Stimulated activated CD8-positive, alpha-beta memory T cell treated with anti-CD3 and anti-CD28 coated beads, Interleukin-12 subunit alpha, Interleukin-12 subunit beta, amount 100 ng/mL, for 1 hour (primary cell): Measurements from ENCODE around the gene ANKRD35.
"Not testable (repeated sequence)": the region's sequence is repeated elsewhere in the genome, so short reads cannot be mapped to it uniquely, and the experiment has no call there.

Source experiments
- DNase-seq: peaks from one replicate; pipeline ENCODE4 v3.0.0-alpha.2; 2020; ENCODE audit warnings: low read depth

Gene ANKRD35, protein sequence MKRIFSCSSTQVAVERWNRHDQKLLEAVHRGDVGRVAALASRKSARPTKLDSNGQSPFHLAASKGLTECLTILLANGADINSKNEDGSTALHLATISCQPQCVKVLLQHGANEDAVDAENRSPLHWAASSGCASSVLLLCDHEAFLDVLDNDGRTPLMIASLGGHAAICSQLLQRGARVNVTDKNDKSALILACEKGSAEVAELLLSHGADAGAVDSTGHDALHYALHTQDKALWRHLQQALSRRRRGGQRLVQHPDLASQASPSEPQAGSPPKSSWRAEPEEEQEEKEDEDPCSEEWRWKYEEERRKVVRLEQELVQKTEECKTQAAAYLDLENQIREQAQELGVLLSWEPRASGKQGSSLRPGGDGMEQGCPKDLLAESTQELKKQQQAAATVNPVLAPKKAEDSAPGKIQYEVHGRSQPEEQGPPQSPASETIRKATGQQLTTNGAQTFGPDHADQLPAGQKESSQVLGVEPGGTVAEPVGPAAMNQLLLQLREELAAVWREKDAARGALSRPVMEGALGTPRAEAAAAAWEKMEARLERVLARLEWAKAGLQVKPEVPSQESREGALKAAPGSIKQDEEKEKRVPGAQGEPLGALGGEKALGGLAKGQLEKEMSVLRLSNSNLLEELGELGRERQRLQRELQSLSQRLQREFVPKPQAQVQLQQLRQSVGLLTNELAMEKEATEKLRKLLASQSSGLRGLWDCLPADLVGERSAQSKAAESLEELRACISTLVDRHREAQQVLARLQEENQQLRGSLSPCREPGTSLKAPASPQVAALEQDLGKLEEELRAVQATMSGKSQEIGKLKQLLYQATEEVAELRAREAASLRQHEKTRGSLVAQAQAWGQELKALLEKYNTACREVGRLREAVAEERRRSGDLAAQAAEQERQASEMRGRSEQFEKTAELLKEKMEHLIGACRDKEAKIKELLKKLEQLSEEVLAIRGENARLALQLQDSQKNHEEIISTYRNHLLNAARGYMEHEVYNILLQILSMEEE

DNA sequence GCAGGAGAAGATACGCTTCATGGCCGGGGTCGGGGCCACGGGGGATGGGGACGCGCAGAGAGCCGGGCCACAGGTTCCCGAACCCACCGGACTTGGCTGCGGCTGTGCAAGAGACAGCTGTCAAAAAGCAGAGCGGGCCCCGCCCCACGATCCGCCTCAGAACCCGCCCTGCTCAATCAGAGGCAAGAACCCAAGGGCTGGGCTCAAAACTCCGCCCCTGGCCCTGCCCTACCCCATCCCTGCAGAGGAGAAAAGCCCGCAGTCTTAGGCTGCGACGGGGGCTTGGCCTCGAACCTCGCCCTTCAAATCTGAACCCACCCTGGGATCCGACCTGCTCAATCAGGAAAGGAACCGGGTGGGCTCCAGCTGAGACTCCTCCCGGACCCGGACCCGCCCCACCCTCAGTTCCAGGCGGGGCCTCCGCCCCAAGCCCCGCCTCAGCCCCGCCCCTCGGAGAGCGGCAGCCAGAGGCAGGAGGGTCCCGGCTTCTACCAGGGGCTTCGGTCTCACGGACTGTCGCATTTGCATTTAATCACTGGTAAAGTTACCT is at the start of gene ANKRD35:
Gene ANKRD35, minus strand, starts transcription at position 129 of the 550 bp plus-strand sequence. Its CDS starts 108 bp downstream, at position 21.
- DNase-seq = peak; percentile 76

DNA sequence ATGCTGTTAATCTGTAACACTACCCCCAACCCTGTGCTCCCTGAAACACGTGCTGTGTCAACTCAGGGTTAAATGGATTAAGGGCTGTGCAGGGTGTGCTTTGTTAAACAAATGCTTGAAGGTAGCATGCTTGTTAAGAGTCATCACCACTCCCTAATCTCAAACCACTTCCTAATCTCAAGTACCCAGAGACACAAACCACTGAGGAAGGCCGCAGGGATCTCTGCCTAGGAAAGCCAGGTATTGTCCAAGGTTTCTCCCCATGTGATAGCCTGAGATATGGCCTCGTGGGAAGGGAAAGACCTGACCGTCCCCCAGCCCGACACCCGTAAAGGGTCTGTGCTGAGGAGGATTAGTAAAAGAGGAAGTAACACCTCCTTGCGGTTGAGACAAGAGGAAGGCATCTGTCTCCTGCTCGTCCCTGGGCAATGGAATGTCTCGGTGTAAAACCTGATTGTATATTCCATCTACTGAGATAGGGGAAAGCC is 46.9 kb upstream of the ANKRD35 start:
- DNase-seq = not testable (repeated sequence)

DNA sequence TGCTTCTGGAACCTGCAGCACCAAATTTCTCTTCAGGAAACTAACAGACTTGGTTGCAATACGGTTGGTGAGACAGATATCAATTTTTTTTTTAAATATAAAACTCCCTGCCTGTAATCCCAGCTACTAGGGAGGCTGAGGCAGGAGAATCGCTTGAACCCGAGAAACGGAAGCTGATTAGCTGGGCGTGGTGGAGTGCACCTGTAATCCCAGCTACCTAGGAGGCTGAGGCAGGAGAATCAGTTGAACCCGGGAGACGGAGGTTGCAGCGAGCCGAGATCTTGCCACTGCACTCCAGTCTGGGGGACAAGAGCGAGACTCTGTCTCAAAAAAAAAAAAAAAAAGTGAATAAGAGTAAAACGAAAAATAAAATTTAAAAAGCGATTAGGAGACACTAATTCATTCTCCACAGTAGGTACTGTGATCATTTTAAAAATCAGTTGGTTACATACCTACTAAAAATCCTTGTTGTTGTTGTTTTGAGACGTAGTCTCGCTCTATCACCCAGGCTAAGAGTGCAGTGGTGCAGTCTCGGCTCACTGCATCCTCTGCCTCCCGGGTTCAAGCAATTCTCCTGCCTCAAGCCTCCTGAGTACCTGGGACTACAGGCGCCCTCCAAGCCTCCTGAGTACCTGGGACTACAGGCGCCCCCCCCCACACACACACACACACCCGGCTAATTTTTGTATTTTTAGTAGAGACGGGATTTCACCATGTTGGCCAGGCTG is 42.4 kb upstream of the ANKRD35 start:
- no peak for DNase-seq

DNA sequence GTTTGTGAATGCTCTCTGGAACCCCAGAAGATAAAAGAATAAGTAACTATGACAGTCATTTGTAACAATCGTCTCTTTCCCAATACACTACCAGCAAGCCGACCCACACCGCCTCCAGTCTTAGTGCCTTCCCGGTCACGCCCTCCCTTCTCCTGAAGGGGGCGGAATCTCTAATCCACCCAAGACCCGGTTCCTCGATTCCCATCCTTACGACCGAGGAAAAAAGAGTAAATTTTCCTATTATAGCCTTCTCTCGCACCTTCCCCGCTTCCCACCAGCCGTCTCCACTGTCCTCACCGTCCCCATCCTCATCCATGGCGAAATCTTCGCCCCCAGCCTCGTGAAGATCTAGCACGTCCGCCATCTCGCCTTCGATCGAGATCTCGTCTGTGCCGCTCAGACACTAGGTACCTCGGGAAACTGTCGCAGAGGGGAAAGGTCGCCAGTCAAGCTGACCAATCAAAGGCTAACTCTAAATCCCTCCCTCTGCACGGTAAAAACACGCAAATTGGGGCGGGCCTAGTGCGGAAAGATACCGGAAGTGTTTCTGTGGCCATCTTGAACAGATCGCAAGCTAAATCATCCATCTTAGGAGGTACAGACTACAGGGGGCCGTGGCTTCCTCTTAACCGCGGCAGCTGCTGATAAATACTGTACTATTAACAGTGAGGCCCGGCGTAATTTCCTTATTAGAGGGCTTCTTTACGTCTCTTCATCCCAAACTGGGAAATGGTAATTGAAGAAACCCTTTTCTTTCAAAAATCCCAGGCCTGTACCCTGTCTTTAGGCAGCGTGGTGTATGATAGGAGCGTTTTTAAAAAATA is 41.6 kb upstream of the ANKRD35 start, which contains the start of gene RBM8A:
Gene RBM8A, minus strand, starts transcription at position 422 of the 824 bp plus-strand sequence. Its CDS starts 58 bp downstream, at position 364.
- DNase-seq = peak; percentile 90

DNA sequence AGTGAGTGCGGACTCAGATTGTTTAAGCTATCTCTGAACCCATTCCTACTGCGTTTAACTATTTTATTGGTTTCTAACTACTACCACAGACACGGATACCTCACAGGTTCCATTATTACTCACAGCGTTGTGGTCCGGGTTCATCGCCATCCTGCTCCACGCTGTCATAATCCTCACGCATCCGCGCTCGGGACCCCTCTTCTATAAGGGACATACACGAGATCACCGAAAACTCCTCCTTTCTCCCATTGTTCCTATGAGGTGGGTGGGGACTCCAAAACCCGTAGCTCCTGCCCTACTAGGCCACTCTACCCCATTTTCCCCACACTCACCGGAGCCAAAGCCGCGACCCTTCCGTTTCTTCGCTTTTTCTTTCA is 41.0 kb upstream of the ANKRD35 start:
- DNase-seq = no peak

DNA sequence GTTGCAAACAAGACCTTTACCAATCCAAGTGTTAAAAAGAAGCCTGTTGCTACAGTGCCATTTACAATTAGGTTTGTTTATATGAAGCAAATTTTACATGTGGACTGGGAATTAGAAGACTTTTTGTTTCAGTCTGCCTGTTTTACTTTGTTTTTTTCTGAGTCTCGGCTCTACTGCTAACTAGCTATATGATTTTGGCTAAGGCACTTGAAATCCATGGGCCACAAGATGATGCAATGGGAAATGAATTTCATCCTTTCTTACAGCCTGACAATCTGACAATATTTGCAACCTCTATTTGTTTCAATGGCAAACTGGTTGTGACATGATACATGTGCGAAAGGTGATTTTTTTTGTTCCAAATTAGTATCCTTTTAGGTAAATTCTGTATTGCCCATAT is 36.6 kb upstream of the ANKRD35 start:
- DNase-seq = no peak

DNA sequence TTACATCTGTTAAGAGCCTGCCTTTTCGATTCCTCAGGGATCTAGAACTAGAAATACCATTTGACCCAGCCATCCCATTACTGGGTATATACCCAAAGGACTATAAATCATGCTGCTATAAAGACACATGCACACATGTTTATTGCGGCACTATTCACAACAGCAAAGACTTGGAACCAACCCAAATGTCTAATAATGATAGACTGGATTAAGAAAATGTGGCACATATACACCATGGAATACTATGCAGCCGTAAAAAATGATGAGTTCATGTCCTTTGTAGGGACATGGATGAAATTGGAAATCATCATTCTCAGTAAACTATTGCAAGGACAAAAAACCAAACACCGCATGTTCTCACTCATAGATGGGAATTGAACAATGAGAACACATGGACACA is 34.6 kb upstream of the ANKRD35 start:
- DNase-seq = not testable (repeated sequence)

DNA sequence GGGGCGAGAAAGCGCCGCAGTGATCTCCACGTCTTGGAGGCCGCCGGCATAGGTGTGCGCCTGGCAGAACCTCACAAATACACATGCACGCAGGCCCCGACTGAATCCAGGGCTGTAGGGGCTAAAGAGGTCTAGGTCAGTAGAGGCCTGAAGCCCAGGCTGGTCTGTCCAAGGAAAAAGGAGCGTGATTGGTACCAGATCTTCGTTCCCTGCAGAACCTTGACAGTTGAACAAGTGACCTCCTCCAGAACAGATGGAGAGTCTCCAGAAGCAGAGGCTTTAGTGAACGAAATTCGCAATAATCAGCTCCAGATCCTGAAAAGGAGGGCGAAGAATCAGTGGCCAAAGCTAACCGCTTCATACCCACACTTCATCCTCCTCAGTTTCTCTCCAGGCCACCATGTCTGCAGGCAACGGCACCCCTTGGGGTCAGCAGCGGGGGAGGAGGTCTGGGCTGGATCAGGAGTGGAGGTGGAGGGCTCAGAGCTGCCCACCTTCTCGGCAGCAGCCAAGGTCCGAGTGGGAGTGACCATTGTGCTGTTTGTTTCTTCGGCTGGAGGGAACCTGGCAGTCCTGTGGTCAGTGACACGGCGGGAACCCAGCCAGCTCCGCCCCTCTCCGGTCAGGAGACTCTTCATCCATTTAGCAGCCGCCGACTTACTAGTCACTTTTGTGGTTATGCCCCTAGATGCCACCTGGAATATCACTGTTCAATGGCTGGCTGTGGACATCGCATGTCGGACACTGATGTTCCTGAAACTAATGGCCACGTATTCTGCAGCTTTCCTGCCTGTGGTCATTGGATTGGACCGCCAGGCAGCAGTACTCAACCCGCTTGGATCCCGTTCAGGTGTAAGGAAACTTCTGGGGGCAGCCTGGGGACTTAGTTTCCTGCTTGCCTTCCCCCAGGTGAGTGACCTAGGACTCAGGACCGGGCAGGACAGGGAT is 33.6 kb upstream of the ANKRD35 start:
- DNase-seq = no peak

DNA sequence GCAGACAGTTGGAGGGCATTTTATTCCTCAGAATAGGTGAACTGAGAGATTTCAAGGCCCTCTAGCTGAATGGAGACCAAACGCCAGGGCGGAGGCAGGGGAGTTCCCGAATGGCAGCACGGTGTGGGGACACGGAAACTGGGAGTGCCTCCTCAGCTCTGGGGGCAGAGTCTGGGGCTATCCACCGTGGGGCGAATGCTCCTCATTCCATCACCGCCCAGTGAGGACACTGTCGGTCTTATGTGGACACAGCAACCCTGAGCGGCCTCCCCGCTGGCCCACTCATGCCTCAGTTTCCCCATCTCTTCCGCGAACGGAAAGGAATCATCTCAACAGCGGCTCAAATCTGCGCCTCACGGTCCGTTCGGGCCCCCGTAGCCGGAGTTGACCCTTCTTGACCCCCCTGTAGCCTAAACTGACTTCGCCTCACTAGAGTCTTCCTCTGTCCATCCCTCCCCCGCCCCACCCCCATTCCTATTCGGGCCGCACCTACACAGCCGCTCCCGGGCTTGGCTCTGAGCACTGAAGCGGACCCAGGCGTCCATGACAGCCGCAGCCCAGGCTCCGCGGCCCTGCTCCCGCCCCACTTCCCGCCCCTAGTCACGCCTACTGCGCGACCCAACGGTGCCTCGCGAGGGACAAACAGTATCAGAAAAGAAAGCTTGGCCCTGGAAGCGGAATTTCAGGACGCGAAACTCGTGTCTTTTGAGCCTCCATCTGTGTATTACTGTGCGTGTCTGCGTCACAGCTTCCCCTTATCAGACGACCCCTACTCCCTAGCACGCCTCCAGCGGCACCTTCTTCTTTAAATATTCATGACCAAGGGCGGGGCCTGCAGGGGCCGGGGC is 32.7 kb upstream of the ANKRD35 start, which contains the start of gene PEX11B:
Gene PEX11B, minus strand, starts transcription at position 574 of the 848 bp plus-strand sequence. Its CDS starts 29 bp downstream, at position 545.
- peak; percentile 86 for DNase-seq

DNA sequence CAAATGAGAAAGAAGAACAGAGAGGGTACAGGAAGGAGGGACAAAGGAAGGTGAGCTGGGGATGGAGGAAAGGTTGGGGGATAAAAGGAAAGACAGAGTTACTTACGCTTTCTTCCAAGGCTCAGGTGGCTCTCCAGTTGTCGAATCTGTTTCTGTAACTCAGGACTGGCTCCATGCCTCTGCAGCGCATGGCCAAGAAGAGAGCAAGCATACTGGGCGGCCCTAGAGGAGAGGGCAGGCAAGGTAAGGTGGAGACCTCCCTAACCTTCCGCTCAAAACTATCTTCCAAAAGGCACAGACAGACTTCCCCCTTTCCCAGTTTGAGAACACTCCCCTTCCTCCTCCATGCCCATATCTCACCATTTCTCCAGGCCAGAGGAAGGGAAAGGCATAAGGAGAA is 31.9 kb upstream of the ANKRD35 start:
- DNase-seq = no peak

DNA sequence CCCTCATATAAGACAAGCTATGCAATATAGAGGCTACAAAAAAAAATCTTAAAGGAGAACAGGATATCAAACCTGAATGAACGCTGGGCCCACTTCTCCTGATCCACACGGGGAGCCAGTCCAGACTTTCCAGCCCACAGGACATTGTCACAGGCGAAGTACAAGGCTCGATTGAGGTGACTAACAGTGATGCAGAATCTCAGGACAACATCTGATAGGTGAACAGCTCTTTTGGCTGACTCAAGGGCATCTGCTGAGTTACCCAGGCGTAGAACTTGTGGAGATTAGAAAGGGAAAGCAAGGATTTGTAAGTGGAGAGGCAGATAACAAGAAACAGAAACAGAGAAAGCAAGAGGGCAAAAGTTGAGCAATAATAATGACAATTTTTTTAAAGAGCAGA is 31.1 kb upstream of the ANKRD35 start:
- no peak for DNase-seq

DNA sequence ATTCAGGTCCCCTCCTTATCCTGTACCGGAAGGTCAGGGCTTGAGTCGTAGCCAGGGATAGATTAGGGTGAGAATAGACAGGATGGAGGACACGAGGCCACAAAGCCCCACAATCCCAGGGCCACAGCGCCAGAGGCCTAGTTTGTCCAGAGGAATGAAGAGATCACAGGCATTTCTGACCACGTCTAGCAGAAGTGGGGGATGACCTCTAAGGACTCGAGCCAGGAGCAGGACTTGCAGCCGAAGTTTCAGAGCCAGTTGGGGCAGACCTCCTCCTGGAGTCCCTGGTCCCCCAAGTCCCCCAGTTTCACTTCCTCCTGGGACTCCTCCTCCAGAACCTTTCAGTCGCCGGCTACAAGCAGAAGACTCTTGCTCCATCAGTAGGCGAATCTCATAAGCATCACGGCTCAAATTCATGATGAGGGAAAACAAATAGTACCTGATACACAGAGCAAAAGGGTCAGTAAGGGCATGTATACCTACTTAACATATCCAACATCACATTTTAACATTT is 26.5 kb upstream of the ANKRD35 start:
- no peak for DNase-seq

DNA sequence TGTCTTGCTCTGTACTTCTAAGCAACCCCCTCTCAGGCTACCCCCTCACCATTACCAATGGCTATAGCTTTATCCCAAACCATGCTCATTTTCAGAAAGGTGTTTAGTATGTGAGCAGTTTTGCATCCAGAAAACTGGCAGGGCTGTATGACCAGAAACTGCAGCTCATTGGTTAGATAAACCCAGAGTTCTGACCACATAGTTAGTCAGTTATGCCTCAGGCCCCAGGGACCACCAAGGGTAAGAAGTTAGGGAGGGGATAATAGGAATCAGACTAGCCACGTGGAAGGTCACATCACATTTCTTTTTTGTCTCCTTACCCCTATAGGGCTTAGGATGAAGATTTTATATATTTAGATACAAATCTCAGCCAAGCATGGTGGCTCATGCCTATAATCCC is 23.0 kb upstream of the ANKRD35 start:
- no peak for DNase-seq

DNA sequence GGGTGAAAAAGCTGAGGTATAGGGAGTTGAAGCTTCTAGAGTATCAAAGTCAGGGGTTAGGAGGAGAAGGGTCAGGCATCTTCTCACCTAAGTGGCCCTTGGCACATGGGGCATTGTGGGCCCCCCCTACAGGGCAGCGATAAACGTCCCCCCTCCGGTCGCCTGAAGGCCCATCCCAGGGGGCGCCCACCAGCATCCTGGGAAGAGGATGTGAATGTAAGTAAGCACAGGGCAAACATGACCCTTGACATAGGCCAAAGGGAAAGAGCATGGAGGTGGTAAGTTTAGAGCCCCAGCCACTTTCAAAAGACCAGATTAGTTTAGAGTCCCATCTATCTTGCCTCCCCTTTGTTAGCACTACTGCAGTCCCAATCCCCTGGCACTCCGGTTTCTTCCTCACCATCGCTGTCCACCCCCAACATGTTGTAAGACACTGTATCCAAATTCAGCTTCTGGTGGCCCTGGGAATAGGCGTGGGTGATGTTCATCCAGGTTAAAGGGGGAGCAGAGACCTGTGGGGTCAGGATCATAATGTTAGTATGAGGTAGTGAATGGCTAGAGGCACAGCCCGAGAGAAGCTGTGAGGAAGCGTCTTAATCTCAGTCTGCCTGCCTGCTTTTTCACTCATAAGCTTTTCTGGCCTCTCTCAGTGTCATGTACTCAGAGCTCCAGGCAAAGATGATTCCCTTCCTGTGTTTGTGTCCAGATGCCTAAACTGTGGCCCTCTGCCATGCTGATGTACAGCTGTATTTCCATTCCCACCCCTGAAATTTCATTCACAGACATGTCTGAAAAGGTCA is 21.5 kb upstream of the ANKRD35 start:
- no peak for DNase-seq

DNA sequence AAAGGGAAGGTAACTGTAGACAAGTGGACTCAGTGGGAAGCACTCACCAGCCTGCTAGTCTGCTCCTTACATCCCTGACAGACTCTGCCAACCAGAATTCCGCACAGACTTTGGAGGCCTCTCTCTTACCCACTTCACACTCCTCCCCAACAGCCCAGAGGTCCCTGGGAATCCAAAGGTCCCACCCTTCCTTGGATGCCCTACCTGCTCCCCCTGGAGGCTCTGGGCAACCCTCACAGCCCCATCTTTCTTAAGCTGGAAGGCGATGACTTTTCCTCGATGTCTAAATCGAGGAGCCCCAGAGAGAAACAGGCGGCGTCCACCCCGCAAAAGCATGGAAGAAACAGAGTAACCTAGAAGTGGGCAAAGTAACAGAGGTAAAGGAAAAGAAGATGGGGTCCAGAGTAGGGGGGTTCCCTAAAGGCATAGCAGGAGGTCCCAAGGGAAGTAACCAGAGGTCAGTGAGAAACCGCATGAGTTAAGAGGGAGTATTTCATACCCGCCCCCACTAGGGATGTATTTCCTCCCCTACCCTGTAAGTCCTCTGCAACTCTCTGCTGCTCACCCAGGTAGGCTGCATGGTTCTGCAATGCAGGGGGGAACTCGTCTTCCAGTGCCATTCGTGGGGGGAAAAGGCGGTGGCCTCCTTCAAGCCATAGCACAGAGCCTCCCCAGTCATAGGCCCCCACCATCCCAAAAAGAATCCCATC is 15.8 kb upstream of the ANKRD35 start:
- no peak for DNase-seq

DNA sequence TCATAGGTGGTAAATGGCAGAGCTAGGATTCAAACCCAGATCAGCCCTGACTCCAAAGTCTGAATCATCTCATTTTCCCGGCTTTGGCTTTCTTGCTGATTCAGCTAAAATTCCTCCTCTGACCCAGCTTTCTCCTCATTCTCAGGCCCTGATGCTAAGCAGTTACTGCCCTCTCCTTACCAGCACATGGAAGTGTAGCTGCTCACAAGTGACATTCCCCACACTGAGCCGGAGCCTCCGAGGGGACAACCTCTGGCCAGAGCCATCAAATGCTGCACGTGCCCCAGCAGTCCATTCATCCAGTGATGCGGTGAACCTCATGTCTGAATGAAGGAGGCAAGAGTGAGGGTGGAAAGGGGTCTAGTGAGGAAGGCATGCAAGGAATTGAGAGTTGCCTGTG is 13.1 kb upstream of the ANKRD35 start:
- no peak for DNase-seq

DNA sequence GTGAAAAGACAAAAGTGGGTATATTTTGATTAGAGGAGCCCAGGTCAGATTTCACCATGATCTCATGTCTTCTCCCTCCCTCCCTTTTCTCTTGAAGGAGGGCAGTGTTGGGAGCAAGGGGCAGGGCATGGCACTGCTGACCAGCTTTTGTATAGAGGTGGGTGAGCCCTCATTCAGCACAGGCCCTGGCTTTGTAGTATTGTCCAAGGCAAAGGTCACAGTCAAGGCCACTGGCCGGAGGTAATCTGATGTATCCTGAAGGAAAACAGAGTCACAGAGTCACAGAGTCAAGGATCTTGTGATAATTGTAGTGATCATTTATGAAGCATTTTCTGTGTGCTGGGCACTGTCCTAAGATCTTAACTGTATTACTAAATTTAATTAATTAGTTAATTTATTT is 12.3 kb upstream of the ANKRD35 start:
- DNase-seq = no peak
